Activated CD4-positive, alpha-beta memory T cell treated with anti-CD3 and anti-CD28 coated beads, Interleukin-2, amount 10 ng/mL, durations not matched to agents 7 days and 5 days (primary cell): Measurements from ENCODE around the gene USF1. TPM values are rescaled to one million over a fixed set of nuclear protein-coding genes. Genes with fewer than 3 reads are reported as not detected.
"Not testable (repeated sequence)": the region's sequence is repeated elsewhere in the genome, so short reads cannot be mapped to it uniquely, and the experiment has no call there.

Experiments used
- CTCF ChIA-PET: fragments of 350-600 bp; sonication (Branson Sonifier 250); formaldehyde crosslinking; loops from one replicate; lab custom pipeline; 2021; ENCODE audit warnings: antibody characterized with exemption, inconsistent platforms; lab: Charles Lee
- POLR2A ChIA-PET: fragments of 350-600 bp; sonication (Branson Sonifier 250); formaldehyde crosslinking; loops from one replicate; lab custom pipeline; 2021; ENCODE audit warnings: antibody characterized with exemption; lab: Charles Lee
- DNase-seq: peaks from one replicate; pipeline ENCODE4 v3.0.0-alpha.2; 2020
- H3K27ac Mint-ChIP-seq: one replicate; pipeline ENCODE4 v1.8.0; 2021; ENCODE audit warnings: mild to moderate bottlenecking, mixed read lengths
- H3K27me3 Mint-ChIP-seq: one replicate; pipeline ENCODE4 v1.8.0; 2021; ENCODE audit warnings: mixed read lengths
- H3K36me3 Mint-ChIP-seq: one replicate; pipeline ENCODE4 v1.8.0; 2021; ENCODE audit warnings: low read depth, mixed read lengths
- H3K4me1 Mint-ChIP-seq: one replicate; pipeline ENCODE4 v1.8.0; 2021; ENCODE audit warnings: mixed read lengths
- H3K4me3 Mint-ChIP-seq: one replicate; pipeline ENCODE4 v1.8.0; 2021; ENCODE audit warnings: mild to moderate bottlenecking, mixed read lengths
- H3K9me3 Mint-ChIP-seq: one replicate; pipeline ENCODE4 v1.8.0; 2021; ENCODE audit warnings: mixed read lengths
- total RNA-seq, 2 experiments: library from RNA; stranded (reverse); gene quantifications; one replicate each; pipeline ENCODE4 v1.2.3, GENCODE V29; 2021

Gene USF1
- total RNA-seq, 2 experiments from 2014 or later = 67.4 to 68.0 TPM

DNA sequence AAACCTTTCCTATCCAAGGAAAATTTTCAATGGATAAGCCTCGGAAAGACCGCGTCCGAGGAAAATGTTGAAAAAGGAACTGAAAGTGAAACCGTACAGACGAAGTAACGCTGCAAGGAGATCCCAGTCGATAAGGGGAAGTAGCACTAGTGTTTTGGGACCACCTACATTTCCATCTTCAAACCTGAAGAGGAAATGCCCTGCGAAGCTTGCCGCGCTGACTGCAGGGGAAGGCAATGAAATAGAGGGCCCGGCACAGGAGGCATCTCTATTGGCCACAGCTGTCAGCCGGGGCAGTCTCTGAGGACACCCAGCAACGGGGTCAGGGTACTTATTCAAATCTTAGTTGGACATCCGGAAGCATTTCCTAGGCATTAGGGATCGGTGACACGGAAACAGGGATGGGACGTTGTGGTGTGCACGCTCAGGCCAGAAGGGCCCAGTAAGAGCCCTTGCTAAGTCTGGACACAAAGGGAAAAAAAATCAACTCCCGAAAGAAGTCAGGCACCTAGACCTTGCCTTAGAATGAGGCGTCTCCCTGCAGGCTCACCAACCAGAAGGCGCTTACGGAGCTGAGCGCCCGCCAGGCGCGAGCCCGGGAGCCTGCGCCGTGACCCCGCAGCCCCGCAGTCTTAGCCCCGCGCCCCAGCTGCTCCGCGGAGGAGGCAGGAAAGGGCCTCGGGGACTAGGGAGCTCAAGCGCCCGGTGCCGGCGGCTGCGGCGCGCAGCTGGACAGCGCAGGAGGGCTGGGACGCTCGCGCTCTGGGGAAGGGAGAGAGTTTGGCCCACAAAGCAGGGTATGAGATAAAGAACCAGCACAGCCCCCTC, 655 bp downstream of the USF1 start:
- Mint-ChIP-seq H3K27ac (peak overlapping the region; percentile 97), H3K27me3 (no peaks in the 10 kb centered on the region), H3K36me3 (peaks cover 80% of the 10 kb centered on the region), H3K4me3 (peak overlapping the region; percentile 88), H3K4me1 (peaks cover 61% of the 10 kb centered on the region), H3K9me3 (no peaks in the 10 kb centered on the region)
- ChIA-PET POLR2A (interaction anchor here (0.7 to 10.1 kb wide), 44 partner anchors 7 to 423 kb away, joined by 3 to 293 read pairs (median 4); partner anchors contain the start of genes ARHGAP30, DEDD, F11R and KLHDC9), CTCF (interaction anchor here (0.6 to 4.1 kb wide), 21 partner anchors 10 to 277 kb away, joined by 3 to 34 read pairs (median 4); partner anchors contain the start of genes ARHGAP30, B4GALT3, KLHDC9 and PPOX)
- DNase-seq = peak; percentile 73

DNA sequence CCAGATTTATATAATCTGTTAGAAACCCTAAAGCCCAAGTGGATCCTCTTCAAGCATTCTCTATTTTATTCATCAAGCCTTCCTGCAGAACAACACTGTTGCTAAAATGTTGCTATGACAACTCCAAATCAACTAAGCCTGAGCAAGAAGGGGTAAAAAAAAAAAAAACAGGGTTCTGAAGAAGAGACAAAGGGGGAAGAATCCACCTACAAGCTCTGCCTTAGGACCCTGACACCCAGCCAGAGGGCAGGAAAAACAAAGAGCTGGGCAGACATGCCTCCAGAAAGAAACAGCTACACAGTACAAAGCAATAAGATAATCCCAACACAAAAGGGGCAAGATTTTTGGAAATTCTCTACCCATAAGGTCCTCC, 1.3 kb downstream of the USF1 start:
- no peaks in the 10 kb centered on the region for H3K9me3 Mint-ChIP-seq
- peak overlapping the region; percentile 97 for H3K27ac Mint-ChIP-seq
- no peaks in the 10 kb centered on the region for H3K27me3 Mint-ChIP-seq
- peaks cover 80% of the 10 kb centered on the region for H3K36me3 Mint-ChIP-seq
- peaks cover 66% of the 10 kb centered on the region for H3K4me1 Mint-ChIP-seq
- peak overlapping the region; percentile 88 for H3K4me3 Mint-ChIP-seq
- CTCF ChIA-PET = interaction anchor here (0.7 to 4.1 kb wide), 11 partner anchors 11 to 133 kb away, joined by 3 to 34 read pairs (median 5); partner anchors contain the start of genes ARHGAP30, B4GALT3, KLHDC9 and PPOX
- DNase-seq = no peak
- POLR2A ChIA-PET = interaction anchor here (0.7 to 10.1 kb wide), 19 partner anchors 11 to 422 kb away, joined by 3 to 293 read pairs (median 5); partner anchors contain the start of genes ARHGAP30, F11R, KLHDC9 and NECTIN4

DNA sequence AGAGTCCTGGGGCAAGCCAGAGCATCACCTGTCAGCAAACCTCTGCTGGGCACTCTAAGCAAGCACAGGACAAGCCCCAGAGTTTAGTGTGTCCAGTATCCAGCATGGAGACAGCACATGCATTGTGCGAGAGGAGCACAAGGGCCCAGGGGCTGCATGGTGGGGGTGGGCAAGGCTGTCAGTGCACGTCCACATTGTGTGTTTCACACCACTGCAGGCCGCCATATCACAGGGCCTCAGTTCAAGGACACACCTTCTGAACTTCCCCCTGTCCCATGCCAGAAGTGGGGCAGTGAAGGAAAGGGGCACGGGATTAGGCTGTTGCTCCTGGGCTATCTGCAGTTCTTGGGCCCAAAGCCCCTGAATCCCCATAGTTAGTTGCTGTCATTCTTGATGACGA, 6.2 kb downstream of the USF1 start:
- Mint-ChIP-seq H3K4me1 (peaks cover 56% of the 10 kb centered on the region), H3K27me3 (no peaks in the 10 kb centered on the region), H3K4me3 (peak overlapping the region; percentile 88), H3K9me3 (no peaks in the 10 kb centered on the region), H3K36me3 (peaks cover 47% of the 10 kb centered on the region), H3K27ac (peak overlapping the region; percentile 81)
- no peak for DNase-seq
- POLR2A ChIA-PET = interaction anchor here (1.1 to 3.7 kb wide), 6 partner anchors 7 to 77 kb away, joined by 4 to 30 read pairs (median 14); partner anchors contain the start of genes ARHGAP30, F11R, KLHDC9 and USF1
- CTCF ChIA-PET = interaction anchor here (0.7 to 5.1 kb wide), 12 partner anchors 15 to 93 kb away, joined by 3 to 46 read pairs (median 4); partner anchors contain the start of genes DEDD, ITLN2 and KLHDC9

DNA sequence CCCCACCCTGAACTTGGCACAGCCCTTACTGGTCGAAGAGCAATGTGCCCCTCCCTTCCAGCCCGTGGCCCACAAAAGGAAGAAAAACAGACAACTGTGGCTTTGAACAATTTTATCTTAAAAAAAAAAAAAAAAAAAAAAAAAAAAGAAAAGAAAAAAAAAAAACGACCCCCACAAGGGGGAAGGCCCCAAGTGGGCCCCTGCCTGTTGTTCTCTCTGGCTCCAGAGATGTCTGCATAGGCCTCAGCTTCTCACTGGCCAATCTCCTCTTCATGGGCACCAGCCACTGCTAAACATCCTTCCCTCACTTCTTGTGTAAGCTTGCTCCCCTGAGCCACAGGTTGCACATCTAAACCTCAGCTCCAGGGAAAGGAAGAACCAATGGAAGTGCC, 6.6 kb downstream of the USF1 start:
- peak overlapping the region; percentile 88 for H3K4me3 Mint-ChIP-seq
- peak overlapping the region; percentile 88 for H3K27ac Mint-ChIP-seq
- no peaks in the 10 kb centered on the region for H3K9me3 Mint-ChIP-seq
- H3K27me3 Mint-ChIP-seq = no peaks in the 10 kb centered on the region
- H3K36me3 Mint-ChIP-seq = peaks cover 44% of the 10 kb centered on the region
- ChIA-PET POLR2A (interaction anchor here (1.1 to 3.7 kb wide), 8 partner anchors 8 to 94 kb away, joined by 4 to 30 read pairs (median 12); partner anchors contain the start of genes ARHGAP30, DEDD, F11R and KLHDC9), CTCF (interaction anchor here (0.7 to 5.1 kb wide), 11 partner anchors 16 to 87 kb away, joined by 3 to 46 read pairs (median 4); partner anchors contain the start of genes F11R, ITLN2 and KLHDC9)
- H3K4me1 Mint-ChIP-seq = peaks cover 52% of the 10 kb centered on the region
- no peak for DNase-seq

DNA sequence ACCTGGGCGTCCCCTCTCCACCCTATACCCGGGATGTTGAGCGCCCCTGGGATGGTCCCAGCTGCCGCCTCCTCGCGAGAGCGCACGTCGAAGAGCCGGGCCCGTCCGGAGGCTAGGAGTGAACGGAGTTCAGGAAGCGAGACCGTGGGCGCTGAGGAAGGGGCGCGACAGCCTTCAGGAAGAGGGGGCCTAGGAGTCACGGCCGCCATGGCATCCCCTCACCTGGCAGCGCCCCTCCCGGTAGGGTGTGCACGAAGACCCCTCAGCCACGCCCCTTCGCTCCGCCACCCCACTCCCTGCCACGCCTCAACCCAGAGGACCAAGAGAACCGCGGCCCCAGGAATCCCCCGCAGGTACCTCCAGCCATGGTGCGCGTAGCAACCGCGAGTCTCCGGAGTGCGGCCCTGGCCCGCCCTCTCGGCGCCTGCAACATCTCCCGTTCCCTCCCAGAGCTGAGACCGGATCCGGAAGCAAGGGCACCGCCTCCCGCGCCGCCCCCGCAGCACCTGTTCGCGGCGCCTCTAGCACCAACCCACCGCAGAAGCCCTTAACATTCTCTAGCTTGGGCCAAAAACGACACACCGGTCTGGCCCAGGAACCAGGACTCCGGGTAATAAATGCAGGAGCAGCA, 7.1 kb downstream of the USF1 start, which contains the start of gene TSTD1:
Gene TSTD1, minus strand, starts transcription at position 442 of the 631 bp plus-strand sequence. Its CDS starts 75 bp downstream, at position 367.
- H3K9me3 Mint-ChIP-seq = no peaks in the 10 kb centered on the region
- H3K4me1 Mint-ChIP-seq = peaks cover 50% of the 10 kb centered on the region
- ChIA-PET POLR2A (interaction anchor here (0.9 to 3.7 kb wide), 9 partner anchors 8 to 94 kb away, joined by 3 to 30 read pairs (median 11); partner anchors contain the start of genes ARHGAP30, DEDD, F11R and KLHDC9), CTCF (interaction anchor here (0.7 to 5.1 kb wide), 10 partner anchors 16 to 87 kb away, joined by 3 to 46 read pairs (median 5); partner anchors contain the start of genes F11R, ITLN2 and KLHDC9)
- peaks cover 44% of the 10 kb centered on the region for H3K36me3 Mint-ChIP-seq
- peak; percentile 89 for DNase-seq
- H3K27ac Mint-ChIP-seq = peak within 1 kb of the TSS; percentile 88
- no peaks in the 10 kb centered on the region for H3K27me3 Mint-ChIP-seq
- H3K4me3 Mint-ChIP-seq = peak within 1 kb of the TSS; percentile 88

DNA sequence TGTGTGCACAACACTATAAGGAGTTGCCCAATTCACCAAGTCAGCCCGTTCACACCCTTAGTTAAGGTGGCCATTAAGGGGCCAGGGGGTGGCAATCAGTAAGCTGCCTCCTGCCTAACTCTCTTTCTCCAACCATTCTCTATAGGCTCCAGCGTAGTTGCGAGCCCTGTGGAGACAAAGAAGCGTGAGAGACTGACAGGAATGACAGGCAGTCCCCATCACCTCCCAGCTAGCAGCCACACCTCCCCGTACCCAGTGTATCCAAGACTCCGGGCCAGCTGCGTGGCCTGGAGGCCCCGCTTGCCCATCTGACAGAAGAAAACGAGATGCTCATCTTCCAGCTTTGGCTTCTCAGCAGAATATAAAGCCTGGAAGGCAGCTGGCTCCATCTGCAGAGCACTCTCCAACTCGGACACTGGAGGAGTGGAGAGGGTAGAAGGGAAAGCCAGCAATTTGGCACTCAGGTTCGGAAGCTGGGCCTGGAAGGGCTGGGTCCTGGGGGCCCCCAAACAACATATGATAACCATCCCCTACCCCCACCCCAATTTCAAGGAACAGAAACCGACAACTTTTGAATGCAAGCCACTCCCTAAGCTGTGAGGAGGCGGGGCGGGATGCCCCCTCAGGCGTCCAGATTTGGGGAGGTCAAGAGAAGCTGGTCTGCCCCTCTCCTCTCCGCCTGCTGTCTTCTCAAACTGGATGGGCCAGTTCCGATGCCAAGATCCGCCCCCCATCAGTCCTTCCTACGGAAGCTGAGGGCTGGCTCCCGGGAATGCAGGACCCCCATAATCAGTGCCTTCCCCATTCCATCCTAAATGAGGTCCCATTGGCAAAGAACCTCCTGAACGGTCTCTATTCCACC, 7.9 kb downstream of the USF1 start:
- Mint-ChIP-seq H3K4me3 (peak overlapping the region; percentile 88), H3K4me1 (peaks cover 48% of the 10 kb centered on the region), H3K27ac (peak overlapping the region; percentile 21), H3K27me3 (no peaks in the 10 kb centered on the region), H3K36me3 (peaks cover 42% of the 10 kb centered on the region), H3K9me3 (no peaks in the 10 kb centered on the region)
- CTCF ChIA-PET = interaction anchor here (1.1 to 5.1 kb wide), 7 partner anchors 16 to 86 kb away, joined by 3 to 46 read pairs (median 6); partner anchors contain the start of genes F11R and KLHDC9
- POLR2A ChIA-PET = interaction anchor here (0.9 to 3.7 kb wide), 8 partner anchors 9 to 95 kb away, joined by 3 to 30 read pairs (median 12); partner anchors contain the start of genes ARHGAP30, DEDD, F11R and KLHDC9
- DNase-seq = no peak

DNA sequence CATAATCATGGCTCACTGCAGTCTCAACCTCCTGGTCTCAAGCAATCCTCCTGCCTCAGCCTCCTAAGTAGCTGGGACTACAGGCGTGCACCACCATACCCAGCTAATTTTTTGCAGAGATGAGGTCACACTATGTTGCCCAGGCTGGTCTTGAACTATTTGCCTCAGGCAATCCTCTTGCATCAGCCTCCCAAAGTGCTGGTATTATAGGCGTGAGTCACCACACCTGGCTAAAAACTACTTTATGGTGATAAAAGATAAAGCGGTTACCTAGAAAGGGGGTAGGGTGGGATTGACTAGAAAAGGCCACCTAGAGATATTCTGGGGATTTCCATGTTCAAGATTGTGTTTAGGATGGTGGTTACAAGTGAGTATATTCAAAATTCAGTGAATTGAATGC, 12.0 kb downstream of the USF1 start:
- peaks cover 10% of the 10 kb centered on the region for H3K36me3 Mint-ChIP-seq
- H3K27me3 Mint-ChIP-seq = no peaks in the 10 kb centered on the region
- no peak overlapping the region for H3K27ac Mint-ChIP-seq
- ChIA-PET CTCF (interaction anchor here (0.8 to 1.5 kb wide), 3 partner anchors 36 to 197 kb away, joined by 3 to 5 read pairs (median 3); no protein-coding TSS in a partner anchor), POLR2A (interaction anchor here (1.4 to 5.2 kb wide), 2 partner anchors 12 to 13 kb away, joined by 8 to 25 read pairs; partner anchors contain the start of genes F11R and USF1)
- no peaks in the 10 kb centered on the region for H3K9me3 Mint-ChIP-seq
- H3K4me3 Mint-ChIP-seq = no peak overlapping the region
- no peak for DNase-seq
- peaks cover 24% of the 10 kb centered on the region for H3K4me1 Mint-ChIP-seq

DNA sequence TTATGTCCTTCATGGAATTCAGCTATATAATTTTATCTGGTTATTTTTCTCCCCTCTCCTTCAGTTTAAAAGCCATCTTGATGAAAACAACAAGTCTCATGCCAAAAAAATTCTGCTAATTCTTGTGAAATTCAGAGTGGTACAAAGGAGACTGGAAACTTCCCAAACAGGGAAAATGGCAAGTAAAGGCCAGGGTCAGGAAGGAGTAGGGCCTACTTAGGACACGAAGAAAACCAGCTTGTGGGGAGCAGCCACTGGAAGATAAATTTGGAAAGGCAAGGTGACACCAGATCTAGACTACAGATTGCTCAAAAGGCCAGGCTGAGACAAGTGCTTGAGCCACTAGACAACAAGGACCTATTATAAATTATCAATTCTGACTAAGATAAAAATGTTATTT, 13.4 kb downstream of the USF1 start:
- H3K4me3 Mint-ChIP-seq = no peak overlapping the region

DNA sequence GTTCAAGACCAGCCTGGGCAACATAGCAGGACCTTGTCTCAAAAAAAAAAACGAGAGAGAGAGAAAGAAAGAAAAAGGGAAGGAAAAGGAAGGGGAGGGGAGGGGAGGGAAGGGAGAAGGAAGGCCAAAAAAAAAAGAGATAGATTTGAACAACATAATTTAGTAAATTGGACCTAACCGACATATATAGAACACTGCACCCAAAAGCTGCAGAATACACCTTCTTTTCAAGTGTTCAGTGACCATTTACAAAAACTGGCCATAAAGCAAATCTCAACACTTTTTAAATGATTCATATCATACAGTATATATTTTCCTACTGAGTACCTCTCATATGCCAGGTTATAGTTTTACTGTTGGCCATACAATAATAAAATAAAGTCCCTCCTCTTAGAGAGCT, 13.9 kb downstream of the USF1 start:
- H3K4me1 Mint-ChIP-seq = peaks cover 14% of the 10 kb centered on the region
- DNase-seq = no peak
- no peak overlapping the region for H3K4me3 Mint-ChIP-seq
- peaks cover 4% of the 10 kb centered on the region for H3K9me3 Mint-ChIP-seq
- H3K27ac Mint-ChIP-seq = no peak overlapping the region
- ChIA-PET CTCF (interaction anchor here (0.9 to 1.9 kb wide), 3 partner anchors 10 to 34 kb away, joined by 3 to 4 read pairs (median 3); partner anchors contain the start of gene F11R), POLR2A (interaction anchor here (1.4 to 5.2 kb wide), 3 partner anchors 11 to 37 kb away, joined by 4 to 25 read pairs (median 5); partner anchors contain the start of genes F11R and USF1)
- H3K27me3 Mint-ChIP-seq = no peaks in the 10 kb centered on the region
- peaks cover 12% of the 10 kb centered on the region for H3K36me3 Mint-ChIP-seq

More for the DNA sequence above, 13.4 kb downstream of the USF1 start:
- H3K27me3 Mint-ChIP-seq = no peaks in the 10 kb centered on the region
- H3K36me3 Mint-ChIP-seq = peaks cover 9% of the 10 kb centered on the region
- CTCF ChIA-PET = interaction anchor here (0.9 to 1.9 kb wide), 2 partner anchors 9 to 12 kb away, joined by 3 to 4 read pairs; partner anchors contain the start of gene F11R
- peaks cover 13% of the 10 kb centered on the region for H3K4me1 Mint-ChIP-seq
- no peak overlapping the region for H3K27ac Mint-ChIP-seq
- no peak for DNase-seq
- no peaks in the 10 kb centered on the region for H3K9me3 Mint-ChIP-seq
- POLR2A ChIA-PET = interaction anchor here (1.4 to 5.2 kb wide), 4 partner anchors 11 to 36 kb away, joined by 4 to 25 read pairs (median 6); partner anchors contain the start of genes F11R and USF1

DNA sequence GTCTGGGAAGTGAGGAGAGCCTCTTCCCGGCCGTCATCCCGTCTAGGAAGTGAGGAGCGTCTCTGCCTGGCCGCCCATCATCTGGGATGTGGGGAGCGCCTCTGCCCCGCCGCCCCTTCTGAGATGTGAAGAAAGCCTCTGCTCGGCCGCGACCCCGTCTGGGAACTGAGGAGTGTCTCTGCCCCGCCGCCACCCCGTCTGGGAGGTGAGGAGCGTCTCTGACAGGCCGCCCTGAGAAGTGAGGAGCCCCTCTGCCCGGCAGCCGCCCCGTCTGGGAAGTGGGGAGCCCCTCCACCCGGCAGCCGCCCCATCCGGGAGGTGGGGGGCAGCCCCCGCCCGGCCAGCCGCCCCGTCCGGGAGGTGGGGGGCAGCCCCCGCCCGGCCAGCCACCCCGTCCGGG, 16.3 kb downstream of the USF1 start:
- DNase-seq, H3K27ac Mint-ChIP-seq, H3K4me3 Mint-ChIP-seq, H3K27me3 Mint-ChIP-seq, CTCF ChIA-PET, H3K9me3 Mint-ChIP-seq, POLR2A ChIA-PET: not testable (repeated sequence)
- H3K4me1 Mint-ChIP-seq = peaks cover 16% of the 10 kb centered on the region
- H3K36me3 Mint-ChIP-seq = peaks cover 13% of the 10 kb centered on the region

DNA sequence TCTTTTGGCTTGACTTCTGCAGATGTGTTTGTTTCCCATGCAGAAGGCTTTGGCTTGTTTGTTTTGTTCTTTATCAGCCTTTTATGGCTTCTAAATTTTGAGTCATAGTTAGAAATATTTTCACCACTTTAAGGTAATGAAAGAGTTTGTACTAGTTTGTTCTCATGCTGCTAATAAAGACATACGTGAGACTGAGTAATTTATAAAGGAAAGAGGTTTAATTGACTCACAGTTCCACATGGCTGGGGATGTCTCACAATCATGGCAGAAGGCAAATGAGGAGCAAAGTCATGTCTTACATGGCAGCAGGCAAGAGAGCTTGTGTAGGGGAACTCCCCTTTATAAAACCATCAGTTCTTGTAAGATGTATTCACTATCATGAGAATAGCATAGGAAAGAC, 18.8 kb downstream of the USF1 start:
- DNase-seq, H3K36me3 Mint-ChIP-seq, H3K27me3 Mint-ChIP-seq, H3K4me3 Mint-ChIP-seq, H3K27ac Mint-ChIP-seq, H3K9me3 Mint-ChIP-seq: not testable (repeated sequence)
- ChIA-PET POLR2A (interaction anchor here (1.4 to 2.3 kb wide), 3 partner anchors 11 to 20 kb away, joined by 4 to 8 read pairs (median 7); partner anchors contain the start of gene TSTD1), CTCF (interaction anchor here (0.6 to 1.0 kb wide), 3 partner anchors 8 to 71 kb away, joined by 3 to 4 read pairs (median 3); partner anchors contain the start of genes KLHDC9 and USF1)
- peaks cover 15% of the 10 kb centered on the region for H3K4me1 Mint-ChIP-seq
